B cell (primary cell): ENCODE data around the gene CDCA5.

Source experiments
- CTCF ChIP-seq: fragments of 200-600 bp; IDR thresholded peaks from one replicate; pipeline ENCODE4 v1.8.0; 2022; ENCODE audit warnings: antibody characterized with exemption, mild to moderate bottlenecking
- EZH2 ChIP-seq: IDR thresholded peaks from 2 replicates; pipeline ENCODE4 v1.6.1; 2012; ENCODE audit warnings: borderline replicate concordance, low read depth, mild to moderate bottlenecking, moderate library complexity, low read length; ENCODE audit not compliant: insufficient read depth, poor library complexity, severe bottlenecking

DNA sequence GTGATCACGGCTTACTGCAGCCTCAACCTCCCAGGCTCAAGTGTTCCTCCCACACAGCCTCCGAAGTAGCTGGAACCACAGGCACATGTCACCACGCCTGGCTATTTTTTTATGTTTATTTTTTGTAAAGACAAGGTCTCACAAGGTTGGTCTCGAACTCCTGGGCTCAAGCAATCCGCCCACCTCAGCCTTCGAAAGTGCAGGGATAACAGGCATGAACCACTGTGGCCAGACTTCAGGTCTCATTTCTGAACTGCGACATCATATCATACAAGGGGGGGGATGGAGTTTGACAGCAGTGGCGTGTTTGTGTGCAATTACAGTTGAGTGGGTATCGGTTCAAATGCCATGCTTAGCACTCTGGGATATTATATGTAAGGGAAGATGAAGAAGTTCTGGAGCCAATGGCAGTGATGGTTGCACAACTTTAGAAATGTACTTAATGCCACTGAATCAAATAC, 32.4 kb downstream of the CDCA5 start:
- TF ChIP-seq CTCF (no peak), EZH2 (no peak)
